ENCODE measurements around the gene CLEC4A.
"Not testable (repeated sequence)": the region's sequence is repeated elsewhere in the genome, so short reads cannot be mapped to it uniquely, and the experiment has no call there.

Gene CLEC4A

DNA sequence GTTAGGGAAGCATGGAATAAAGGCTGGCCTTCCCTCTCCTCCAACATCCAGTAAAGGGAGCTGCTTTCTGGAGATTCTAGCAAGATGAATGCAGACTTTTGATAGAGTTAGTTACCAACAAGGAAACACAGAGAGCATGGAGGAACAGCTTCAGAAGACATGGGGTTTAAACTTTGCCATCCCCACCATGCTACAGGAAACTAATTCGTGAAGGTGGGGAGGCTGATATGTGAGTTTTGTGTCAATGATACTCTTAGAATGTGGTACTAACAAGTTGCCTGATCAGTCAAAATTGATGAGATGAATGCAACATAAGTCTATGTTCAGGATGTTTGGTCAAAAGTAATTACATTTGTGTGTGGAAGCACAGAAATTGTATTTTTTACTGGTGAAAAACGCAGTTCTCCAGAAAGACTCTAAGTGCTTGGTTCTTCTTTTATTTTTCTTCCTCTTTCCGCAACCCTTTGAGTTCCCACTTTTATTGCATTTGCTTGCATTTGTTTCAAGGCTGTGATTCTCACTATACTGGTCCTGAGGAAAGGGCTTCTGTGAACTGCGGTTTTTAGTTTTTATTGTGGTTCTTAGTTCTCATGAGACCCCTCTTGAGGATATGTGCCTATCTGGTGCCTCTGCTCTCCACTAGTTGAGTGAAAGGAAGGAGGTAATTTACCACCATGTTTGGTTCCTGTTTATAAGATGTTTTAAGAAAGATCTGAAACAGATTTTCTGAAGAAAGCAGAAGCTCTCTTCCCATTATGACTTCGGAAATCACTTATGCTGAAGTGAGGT is at the start of gene CLEC4A:
TSS of gene CLEC4A (plus strand) at position 494 of the 789 bp plus-strand sequence. CDS start at position 756, 262 bp downstream.
- no peak for DNase-seq

DNA sequence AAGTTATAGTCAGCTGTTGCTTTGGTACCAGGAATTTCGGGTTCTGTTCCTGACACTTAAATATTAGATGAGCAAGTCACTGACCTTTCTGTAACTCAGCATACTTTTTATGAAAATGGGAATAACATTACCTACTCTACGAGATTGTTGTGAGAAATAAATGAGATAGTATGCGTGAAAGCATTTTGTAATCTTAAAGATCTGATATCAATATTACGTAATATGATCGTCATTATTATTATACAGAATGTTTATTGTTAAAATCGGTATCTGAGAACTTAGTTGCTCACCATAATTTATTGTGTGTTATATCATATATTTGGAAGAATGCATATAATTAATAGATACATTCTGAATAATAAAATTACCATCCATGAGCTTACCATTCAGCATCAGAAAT is 47.5 kb upstream of the CLEC4A start:
- no peak for DNase-seq

DNA sequence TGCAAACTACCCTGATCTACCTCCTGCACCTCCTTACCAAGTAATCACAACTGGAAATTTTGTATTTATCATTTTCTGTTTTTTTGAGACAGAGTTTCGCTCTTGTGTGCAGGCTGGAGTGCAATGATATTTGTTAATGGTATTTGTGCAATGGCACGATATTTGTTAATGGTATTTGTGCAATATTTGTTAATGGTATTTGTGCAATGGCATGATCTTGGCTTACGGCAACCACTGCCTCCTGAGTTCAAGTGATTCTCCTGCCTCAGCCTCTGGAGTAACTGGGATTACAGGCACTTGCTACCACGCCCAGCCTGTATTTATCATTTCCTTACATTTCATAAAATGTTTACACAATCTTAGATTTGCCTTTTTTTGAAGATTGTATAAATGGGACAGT is 47.1 kb upstream of the CLEC4A start:
- DNase-seq = no peak

DNA sequence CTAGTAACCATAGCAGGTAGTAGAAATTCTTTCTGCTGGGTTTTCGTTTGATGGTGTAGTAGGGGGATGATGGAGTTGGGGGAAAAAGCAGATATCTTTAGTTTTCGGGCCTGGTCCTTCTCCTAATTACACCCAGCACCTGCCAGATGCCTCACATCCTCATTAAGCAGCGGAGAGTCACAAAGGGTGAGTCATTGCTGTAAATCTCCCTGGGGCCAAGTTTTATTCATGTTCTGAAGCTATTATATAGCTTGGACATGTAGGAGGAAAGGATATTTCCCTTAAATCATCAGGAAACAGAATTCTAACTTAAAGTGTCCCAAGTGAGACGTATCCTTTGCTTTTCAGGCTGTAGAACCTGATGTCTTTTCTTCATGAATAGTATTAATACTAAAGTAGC is 46.2 kb upstream of the CLEC4A start:
- no peak for DNase-seq

DNA sequence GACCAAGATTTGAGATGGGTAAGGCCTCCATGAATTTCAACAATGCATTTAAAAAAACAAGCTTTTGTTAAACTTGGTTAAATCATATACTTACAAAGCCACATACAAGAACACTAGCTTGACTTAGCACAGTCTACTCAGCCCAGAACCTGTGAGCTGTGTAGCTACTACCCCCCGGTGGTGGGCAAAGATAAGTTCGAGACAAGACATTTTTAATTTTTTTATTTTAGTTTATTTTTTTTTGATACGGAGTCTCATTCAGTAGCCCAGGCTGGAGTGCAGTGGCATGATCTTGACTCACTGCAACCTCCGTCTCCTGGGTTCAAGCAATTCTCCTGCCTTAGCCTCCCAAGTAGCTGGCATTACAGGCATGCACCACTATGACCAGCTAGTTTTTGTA is 45.0 kb upstream of the CLEC4A start:
- DNase-seq = peak; percentile 67

DNA sequence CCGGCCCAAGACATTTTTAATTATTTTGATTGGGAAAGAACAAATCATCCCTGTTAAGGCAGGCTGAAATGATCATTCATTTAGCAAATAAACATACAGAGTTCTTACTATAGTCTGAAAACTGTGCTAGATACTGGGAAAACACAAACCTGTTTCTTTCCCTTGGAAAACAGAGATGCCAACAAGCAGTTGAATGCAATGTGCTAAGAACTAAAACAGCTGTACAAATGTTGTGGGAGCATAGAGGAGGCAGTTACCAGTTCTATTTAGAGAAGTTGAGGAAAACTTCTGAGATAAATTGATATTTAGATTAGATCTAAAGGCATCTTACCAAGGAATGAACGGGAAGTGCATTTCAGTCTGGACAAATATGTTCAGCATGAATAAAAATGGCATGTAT is 44.5 kb upstream of the CLEC4A start:
- DNase-seq = no peak

DNA sequence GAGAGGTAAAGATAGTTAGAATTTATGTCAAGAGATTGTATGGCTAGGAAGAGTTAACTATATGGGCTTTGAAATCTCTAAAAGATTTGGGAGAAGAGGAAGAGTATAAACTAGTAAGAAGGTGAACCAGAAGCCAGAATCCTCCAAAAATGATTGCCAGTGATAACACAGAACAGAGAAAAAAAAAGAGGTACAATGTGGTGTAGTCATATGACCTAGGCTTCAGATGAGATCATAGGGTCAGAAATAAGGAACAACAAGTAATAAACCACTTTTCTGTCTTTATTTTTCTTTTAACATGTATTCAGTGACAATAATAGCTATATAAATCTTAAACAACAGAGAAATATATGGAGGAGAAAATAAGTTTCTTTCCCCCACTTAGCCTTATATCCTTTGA is 43.3 kb upstream of the CLEC4A start:
- no peak for DNase-seq

DNA sequence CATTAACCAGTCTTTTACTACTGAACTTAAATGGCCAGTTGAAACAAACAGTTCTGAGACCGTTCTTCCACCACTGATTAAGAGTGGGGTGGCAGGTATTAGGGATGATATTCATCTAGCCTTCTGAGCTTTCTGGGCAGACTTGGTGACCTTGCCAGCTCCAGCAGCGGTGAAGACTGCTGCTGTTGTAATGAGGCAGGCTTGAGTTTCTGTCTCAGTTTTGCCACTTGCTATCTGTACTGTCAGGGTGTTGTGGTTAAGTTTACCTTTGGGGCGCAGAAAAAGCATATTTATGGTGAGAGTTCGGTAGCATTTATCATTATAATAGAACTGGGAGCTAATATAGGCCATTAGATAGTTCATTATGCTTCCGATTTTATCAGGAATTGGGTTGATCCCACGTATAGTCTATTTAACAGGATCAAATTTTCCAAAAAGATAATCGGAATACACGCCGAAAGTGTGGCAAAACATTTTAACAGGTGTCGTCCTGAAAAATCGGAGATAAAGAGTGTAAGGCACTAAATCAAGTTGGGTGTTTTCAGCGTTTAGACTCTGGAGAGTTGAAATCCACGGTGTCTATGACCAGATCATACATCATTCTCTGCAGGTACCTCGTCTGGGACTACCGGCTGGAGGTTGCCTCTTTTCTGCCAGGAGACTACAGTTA is 42.0 kb upstream of the CLEC4A start:
- peak; percentile 70 for DNase-seq

DNA sequence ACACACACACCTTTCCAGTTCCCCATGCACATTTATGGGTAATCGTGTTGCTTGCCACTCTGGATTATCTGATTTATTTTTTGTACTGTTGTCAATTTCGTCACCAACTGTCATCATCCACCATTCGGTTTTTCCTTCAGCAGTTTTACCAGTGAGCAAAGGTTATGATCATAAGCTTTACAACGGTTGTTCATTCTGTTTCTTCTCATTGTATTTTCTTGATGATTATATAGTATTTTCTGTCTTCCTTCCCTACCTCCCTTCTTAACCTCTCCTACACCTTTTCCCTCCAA is 40.7 kb upstream of the CLEC4A start:
- no peak for DNase-seq

DNA sequence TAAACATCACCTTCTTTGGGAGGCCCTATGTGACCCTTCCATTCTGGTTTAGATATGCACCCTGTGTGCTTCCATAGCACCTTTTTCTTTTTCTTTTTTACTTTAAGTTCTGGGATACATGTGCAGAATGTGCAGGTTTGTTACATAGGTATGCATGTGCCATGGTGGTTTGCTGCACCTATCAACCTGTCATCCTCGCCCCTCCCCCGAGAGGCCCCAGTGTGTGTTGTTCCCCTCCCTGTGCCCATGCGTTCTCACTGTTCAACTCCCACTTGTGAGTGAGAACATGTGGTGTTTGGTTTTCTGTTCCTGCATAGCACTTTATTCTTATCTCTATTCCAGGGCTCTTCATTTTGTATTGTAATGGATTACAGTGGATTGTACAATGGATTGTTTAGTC is 39.1 kb upstream of the CLEC4A start:
- DNase-seq = peak; percentile 65

DNA sequence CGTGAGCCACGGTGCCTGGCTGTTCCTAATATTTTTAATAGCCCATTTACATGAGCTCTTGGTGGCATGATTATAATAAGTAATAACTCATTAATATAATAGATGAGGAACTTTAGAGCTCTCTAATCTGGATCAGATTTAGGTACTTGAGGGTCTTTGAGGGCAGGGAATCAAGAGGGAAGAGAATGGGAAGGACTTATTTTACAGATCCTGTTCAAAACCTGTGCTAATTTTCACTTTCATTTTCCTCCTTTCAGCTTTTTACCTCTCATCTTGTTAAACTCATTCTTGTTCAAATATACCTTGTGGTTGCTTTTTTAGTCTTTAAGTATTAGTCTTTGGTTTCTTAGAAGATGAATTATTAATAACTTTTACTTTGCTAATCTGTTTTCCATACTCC is 35.8 kb upstream of the CLEC4A start:
- no peak for DNase-seq

DNA sequence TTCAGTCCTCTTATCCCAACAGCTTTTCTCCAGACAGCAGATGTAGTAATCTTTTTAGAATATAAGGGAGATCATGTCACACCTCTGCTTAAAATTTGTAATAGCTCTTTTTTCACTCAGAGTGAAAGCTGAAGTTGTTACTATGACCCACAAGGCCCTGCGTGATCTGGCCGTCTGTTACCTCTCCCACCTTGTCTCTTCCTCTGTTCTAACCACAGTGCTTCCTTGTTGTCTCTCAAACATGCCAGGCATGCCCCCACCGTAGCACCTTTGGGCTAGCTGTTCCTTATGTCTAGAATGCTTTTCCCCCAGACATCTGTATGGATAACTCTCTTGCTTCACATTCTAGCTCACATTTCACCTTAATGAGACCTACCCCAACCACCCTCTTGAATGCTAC is 34.8 kb upstream of the CLEC4A start:
- peak; percentile 66 for DNase-seq

DNA sequence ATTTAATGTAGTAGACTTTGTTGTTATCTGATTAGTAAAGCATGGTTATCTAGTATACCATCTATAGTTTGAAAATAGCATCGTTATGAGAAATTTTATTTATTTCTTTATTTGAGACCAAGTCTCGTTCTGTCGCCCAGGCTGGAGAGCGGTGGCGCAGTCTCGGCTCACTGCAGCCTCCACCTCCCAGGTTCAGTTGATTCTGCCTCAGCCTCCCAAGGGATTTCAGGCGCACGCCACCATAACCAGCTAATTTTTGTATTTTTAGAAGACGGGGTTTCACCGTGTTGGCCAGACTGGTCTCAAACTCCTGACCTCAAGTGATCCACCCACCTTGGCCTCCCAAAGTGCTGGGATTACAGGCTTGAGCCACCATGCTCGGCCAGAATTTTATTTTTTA is 34.1 kb upstream of the CLEC4A start:
- DNase-seq = not testable (repeated sequence)

DNA sequence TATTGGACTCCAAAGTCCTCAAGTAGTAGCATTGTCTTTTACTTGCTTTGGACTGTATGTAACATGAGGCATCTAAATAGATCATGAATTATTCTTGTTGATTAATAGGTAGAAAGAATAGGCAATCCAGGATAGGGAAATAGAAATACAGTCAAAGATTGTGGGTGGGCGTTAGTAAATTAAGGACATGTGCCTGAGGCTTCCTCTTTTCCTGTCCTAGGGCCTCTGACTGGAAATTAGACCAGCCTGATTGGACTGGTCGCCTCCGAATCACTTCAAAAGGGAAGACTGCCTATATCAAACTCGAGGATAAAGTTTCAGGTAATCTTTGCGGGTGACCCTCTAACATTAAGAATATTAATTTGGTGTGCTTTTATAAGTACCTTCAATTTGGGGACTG is 33.7 kb upstream of the CLEC4A start:
- DNase-seq = no peak

DNA sequence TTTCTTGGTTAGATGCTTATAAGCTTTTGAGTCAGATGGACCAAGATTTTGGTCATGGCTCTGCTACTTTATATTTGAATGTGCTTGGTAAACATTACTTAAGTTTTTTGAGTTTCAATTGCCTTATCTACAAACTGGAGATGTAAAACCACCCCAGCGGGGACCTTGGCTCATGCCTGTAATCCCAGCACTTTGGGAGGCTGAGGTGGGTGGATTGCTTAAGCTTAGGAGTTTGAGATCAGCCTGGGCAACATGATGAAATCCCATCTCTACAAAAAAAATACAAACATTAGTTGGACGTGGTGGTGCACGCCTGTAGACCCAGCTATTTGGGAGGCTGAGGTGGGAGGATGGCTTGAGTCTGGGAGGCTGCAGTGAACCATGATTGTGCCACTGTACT is 30.1 kb upstream of the CLEC4A start:
- DNase-seq = no peak

DNA sequence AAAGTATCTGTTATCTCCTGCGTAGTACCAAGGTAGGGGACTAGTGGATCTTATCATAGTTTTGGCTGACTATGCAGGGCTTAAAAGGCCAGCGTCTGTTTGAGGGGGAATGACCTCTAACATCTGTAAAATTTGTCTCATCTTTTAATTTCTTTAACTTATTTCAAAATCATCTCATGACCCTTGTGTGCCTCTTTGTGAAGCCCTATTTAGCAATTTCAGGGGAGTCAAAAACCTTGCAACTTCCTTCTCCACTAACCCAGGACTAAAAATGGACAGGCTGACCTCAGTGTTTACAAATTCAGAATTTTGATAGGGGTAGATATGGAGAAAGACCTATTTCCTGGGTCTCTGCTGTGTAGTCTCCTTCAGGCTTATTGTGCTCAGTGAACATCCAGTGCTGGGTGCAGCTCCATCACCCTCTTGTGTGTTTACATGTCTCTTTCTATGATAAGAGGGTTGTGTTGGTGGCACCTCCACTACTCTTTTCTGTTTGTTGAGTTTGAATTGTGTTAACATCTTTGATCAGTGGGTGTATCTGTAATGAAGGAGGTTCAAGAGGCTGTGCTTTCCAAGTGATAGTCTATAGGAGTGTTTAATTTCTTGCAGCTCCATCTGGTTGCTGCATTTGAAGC is 27.0 kb upstream of the CLEC4A start:
- no peak for DNase-seq

DNA sequence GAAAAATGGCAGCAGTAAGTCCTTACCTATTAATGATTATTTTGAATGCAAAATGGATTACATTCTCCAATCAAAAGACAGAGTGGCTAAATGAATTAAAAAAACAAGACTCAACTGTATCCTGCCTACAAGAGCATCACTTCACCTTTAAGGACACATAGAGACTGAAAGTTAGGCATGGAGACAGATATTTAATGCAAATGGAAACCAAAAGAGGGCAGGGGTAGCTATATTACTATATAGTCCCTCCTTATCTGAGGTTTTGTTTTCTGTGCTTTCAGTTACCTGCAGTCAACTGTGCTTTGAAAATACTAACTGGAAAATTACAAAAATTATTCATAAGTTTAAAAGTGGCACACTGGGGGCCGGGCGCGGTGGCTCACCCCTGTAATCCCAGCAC is 24.2 kb upstream of the CLEC4A start:
- no peak for DNase-seq

DNA sequence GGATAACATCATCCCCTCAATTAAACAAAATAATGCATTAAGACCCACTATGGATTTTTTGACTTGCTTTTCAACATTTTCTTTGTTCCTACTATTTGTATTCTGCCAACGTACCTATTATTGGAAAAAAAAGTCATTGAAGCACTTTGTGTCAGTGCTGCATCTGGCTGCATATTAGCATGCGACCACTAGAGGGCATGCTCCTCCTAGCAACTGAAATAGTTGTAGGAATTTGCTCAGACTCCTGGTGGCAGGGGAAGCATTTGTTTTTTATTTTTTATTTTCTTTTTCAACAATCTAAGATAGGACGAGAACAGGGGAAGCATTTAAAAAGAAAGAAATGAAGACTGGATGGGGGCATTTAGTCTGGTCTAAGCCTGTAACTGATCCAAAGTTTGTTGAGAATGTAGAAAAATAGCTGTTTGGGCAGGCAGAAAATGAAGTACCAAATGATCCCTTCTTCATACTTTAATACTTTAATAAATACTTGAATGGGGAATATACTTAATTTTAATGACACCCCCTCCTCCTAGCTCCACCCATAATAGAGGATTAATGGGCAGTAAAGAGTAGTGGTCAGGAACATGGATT is 14.5 kb upstream of the CLEC4A start:
- peak; percentile 84 for DNase-seq

DNA sequence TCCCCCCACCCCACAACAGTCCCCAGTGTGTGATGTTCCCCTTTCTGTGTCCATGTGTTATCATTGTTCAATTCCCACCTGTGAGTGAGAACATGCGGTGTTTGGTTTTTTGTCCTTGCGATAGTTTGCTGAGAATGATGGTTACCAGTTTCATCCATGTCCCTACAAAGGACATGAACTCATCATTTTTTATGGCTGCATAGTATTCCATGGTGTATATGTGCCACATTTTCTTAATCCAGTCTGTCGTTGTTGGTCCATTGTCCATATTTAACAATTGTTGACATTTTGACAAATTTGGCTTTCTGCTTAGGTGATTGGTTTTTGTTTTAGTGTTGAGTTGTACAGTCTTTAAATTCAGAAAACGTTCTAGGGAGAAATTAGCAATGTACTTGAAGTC is 10.3 kb upstream of the CLEC4A start:
- DNase-seq = not testable (repeated sequence)

DNA sequence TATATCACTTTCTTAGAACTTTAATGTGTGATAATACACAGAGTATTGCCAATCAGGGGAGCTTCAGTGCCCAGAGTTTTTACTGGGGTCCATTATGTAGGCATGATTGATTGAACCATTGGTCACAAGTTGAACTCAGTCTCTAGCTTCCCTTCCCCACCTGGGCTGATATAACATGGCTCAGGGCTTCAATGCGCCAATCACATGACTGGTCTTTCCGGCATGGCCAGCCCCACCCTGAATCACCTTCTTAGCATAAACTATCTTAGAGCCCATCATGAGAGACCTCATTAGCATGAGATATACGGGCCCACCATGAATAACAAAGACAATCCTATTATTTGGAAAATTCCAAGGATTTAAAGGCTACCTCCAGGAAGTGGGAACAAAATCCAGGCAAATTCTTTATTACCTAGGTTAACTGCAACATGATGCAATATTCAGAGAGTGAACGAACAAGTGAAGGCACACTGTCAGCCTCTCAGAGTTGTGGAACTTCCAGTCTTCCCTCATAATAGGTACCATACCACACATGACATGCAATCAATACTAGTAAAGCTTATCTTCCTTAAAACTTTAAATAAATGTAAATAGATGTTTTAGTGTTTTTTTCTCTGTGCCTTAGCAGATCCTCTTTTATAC is 3.2 kb upstream of the CLEC4A start:
- no peak for DNase-seq

DNA sequence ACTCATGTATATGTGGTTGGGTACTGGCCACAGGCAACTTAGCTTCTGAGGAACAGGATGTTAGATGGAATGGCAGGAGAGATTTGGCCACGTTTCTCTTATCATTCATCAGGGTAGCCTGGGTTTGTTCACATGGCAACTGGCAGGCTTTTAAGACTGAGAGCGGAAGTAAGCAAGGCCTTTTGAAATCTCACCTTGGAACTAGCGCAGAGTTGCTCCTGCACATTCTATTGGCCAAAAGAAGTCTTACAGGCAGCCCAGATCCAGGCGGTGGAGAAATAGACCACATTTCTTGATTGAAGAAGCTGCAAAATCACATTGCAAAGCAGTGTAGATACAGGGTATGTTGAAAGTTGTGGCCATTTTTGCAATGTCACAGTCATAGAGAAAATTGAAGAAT is 3.7 kb downstream of the CLEC4A start:
- no peak for DNase-seq

DNA sequence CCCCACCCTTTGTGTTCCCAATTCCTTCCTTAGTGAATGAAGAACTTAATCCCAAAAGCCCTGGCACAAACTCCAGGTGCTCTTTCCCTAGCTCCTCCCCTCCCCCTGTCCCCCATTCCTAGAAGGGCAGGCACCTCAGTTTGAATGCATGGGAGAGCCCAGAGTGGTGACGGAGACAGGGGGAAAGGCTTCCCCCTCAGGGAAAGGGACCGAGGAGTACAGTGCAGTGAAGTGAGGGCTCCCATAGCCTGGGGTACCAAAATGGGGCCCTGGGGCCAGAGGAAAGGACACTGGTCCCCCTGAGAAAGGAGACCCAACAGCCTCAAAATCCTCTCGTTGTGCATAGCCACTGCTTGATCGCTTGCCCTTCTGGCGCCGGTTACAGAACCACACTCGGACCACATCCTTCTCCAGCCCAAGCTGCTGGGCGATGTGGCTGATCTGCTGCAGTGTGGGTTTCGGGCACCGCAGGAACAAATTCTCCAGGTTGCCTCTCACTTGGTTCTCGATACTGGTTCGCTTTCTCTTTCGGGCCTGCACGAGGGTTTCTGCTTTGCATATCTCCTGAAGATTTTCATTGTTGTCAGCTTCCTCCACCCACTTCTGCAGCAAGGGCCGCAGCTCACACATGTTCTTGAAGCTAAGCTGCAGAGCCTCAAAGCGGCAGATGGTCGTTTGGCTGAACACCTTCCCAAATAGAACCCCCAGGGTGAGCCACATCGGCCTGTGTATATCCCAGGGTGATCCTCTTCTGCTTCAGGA is 10.4 kb downstream of the CLEC4A start:
- DNase-seq = not testable (repeated sequence)
